Measurements from ENCODE around the gene POLR1A.

The POLR1A gene

GRCh38 chr2:86021396-86022378 is 84.0 kb downstream of the POLR1A start:
- DNase-seq (ENCODE audit: low spot score), result no peak

GRCh38 chr2:86020984-86021383 is 84.7 kb downstream of the POLR1A start:
- no peak for DNase-seq (ENCODE audit: low spot score)

DNA sequence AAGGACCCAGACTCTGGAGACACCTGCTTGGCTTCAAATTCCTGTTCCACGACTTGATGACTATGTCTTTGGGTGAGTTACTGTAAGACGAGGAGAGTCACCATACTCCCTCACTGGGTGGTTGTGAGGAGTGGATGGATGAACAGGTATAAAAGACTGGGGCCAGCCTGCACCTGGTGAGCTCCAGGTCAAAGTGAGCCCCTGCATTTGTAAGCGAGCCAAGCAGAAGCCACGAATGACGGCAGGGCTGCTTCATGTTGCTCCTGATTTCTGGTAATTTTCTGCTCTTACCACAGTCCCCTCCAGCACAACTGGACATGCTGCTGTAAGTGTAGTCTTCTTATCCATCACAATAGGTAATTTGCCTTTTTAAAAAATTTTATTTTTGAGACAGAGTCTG is 86.6 kb downstream of the POLR1A start:
- DNase-seq (ENCODE audit: low spot score), result no peak

- peak; percentile 81 for DNase-seq (ENCODE audit: low spot score)
Observed at GRCh38 chr2:86017901-86018896, 87.5 kb downstream of the POLR1A start.

DNA sequence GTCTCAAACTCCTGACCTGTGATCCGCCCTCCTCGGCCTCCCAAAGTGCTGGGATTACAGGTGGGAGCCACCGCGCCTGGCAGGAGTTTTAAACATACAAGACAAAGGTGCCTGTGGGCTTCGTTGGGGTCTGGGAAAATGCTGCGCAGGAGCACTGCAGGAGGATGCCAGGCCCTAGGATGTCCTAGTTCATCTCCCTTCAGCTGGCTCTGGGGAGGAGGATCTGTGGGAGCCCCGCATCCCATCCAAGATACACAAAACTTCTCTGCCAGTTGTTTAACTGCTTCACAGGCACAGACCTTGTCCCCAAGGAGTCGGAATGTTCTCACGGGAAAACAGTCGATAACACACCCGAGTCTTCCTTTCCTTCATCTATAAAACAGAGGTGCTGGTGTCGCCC is 89.1 kb downstream of the POLR1A start:
- no peak for DNase-seq (ENCODE audit: low spot score)

DNA sequence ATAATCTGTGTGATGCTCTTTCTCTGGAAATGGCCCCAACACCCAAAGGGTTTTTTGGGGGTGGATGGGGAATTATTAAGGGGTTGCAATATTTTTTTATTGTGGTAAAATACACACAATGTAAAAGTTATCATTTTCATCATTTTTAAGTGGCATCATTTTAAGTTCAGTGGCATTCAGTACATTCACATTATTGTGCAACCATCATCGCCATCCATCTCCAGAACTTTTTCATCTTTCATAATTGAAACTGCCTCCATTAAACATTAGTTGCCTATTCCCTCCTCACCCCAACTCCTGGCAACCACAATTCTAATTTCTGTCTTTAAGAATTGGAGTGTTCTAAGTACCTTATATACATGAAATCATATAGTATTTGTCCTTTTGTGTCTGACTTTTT is 90.0 kb downstream of the POLR1A start:
- no peak for DNase-seq (ENCODE audit: low spot score)

DNA sequence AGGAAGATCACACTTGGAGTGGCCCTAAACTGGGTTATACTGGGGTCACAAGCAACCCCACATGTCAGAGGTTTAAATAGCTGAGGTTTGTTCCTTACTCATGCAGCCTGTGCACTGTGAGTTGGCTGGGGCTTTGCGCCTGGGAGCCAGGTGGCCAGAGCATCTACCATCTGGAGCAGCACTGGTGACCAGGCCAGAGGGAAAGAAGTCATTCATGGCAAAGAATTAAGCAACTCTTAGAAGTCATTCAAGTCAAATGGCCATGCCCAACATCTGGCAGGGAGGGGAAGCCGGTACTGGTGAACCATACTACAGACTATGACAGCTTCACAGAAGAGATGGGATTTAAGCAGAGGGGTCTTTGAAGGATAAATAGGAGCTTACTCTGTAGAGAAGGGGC is 90.7 kb downstream of the POLR1A start:
- DNase-seq (ENCODE audit: low spot score), result no peak

- DNase-seq (ENCODE audit: low spot score), result no peak
Observed at GRCh38 chr2:86014493-86014892, 91.2 kb downstream of the POLR1A start.

DNA sequence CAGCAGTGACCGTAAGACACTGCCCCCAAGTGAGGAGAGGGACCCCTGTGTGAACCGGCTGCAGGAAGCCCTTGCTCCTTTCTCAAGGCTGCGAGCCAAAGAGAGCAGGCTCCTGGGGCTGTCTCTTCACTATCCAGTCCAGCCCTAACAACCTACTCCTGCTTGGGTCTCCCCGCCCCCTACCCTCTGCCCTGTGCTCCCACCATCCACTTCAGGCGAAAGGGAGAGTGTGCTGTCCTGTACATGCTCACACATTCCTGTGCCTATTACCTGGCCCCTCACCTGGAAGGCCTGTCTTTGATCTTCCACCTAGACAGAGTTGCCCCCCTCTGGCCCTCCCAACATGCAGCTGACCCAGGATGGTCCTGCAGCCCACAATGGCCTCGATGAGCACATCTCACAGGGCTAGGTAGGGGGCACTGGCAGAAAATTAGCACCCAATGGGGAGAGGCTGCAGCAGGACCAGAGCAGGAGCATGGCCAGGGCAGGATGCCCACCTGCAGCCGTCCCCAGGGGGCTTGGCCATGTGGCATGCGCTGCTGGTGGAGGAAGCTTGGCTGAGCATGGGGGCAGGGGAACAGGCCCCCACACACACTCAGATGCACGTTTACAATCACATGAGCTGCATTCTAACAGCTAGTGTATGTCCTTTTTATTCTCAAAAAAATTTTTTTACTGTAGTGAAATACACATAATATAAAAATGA is 93.5 kb downstream of the POLR1A start:
- DNase-seq (ENCODE audit: low spot score), result no peak

GRCh38 chr2:86011449-86011941 is 94.2 kb downstream of the POLR1A start:
- DNase-seq (ENCODE audit: low spot score), result peak; percentile 12

DNA sequence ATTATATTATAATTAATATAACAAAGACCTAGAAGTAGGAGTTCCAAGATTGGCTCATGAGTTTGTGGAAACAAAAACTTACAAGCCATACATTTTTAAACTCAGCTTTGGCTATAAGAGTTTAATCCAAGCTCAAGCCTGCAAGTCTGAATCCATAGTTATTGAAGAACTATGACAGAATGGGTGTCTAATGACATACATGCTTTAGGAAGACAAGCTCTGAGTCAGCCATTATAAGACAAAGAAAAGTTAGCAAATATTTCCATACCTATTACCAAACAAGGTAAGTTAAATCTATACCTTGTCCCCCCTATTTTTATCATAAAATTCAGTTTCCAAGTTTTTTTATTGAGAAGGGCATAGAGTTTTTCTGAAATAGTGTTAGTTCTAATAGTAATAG is 95.6 kb downstream of the POLR1A start:
- DNase-seq (ENCODE audit: low spot score), result no peak

DNA sequence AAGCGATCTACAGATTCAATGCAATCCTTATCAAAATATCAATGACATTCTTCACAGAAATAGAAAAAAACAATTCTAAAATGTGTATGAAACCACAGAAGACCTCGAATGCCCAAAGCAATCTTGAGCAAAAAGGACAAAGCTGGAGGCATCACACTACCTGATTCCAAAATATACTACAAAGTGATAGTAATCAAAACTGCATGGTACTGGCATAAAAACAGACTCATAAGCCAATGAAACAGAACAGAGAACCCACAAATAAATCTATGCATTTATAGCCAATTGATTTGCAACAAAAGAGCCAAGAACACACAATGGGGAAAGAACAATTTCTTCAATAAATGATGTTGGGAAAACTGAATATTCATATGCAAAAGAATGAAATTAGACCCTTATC is 99.2 kb downstream of the POLR1A start:
- DNase-seq (ENCODE audit: low spot score), result no peak

- no peak for DNase-seq (ENCODE audit: low spot score)
Observed at GRCh38 chr2:86003967-86004366, 101.7 kb downstream of the POLR1A start.

DNA sequence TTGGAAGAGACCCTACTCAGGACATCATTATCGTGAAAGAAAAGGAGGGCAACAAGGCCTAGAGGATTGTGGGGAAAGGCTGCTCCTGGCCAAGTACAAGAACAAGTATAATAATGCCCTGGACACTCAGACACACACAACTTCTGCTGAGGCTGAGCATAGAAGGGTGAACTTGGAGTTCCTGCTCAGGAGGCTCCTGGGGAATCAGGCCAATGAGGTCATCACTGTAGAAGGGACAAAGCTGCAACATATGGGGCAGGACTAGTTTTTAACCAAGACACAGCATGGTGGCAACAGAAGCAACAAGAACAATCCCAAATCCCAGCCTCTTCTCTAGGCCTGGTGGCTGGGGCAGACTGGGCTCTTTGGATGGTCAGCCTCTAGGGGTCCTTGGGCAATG is 102.6 kb downstream of the POLR1A start:
- no peak for DNase-seq (ENCODE audit: low spot score)

DNA sequence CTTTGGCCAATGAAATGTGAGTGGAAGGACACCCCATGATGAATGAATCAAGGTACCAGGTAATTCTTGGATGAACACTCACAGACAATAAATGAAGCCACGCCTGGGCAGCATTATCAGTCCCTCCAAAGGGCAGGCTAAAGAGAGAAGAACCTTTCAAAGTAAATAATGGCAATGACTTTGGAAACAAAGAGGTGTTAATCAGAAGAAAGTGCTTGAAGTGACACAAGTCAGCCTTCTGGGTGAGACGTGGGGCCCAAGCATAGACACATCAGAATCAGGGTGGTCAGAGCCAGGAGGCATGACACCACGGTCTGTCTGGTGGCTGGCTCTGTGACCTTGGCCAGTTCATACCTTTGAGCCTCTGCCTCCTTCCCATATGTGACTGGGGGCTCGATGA is 103.3 kb downstream of the POLR1A start:
- no peak for DNase-seq (ENCODE audit: low spot score)

DNA sequence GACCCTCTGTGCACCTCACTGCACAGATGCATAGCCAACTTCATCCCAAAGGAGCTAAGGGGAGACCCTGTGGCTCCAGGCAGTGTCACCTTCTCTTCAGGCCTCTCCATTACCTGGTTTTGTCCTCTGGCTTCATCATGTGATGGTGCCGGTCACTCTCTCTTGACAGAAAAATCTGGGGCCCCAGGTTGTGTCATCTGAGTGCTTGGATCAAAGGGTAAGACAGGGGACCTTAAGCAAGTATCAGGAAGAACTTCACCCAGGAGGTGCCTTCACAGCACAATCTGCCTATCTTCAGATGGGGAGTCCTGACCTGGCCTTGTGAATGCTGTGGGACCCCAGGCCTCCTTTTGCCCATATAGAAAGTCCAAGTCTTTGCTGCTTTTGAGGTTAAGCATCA is 104.4 kb downstream of the POLR1A start:
- DNase-seq (ENCODE audit: low spot score), result no peak

DNA sequence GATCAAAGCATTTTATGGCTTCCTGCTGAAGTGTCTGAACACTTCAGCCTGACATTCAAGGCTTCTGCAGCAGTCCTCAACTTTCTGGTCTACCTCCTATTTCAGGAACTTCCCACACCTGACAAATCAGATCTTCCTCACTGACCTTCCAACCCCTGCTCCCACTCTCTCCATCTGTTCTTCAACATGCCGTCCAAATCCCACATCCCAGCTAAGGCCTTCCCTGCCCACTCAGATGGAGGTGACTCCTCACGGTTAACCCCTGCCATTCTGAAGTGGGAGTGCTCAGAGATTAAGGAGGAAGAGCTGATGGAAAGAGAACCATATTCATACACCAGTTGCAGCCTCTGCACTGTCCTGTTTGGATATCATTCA is 104.8 kb downstream of the POLR1A start:
- DNase-seq (ENCODE audit: low spot score), result no peak

GRCh38 chr2:86000131-86000937 is 105.4 kb downstream of the POLR1A start:
- no peak for DNase-seq (ENCODE audit: low spot score)

GRCh38 chr2:85999061-85999831 is 106.4 kb downstream of the POLR1A start:
- peak; percentile 32 for DNase-seq (ENCODE audit: low spot score)
